Neural cell (in vitro differentiated cells): ENCODE measurements around the gene LPCAT4.

Experiments used
- EP300 ChIP-seq: fragments of 450-650 bp; conservative IDR thresholded peaks from 2 replicates; pipeline ENCODE4 v1.6.1; 2014; ENCODE audit warnings: antibody characterized with exemption, mild to moderate bottlenecking, moderate library complexity; ENCODE audit not compliant: poor library complexity, severe bottlenecking
- EZH2 ChIP-seq: fragments of 200-600, 300-800 bp; shearing (Covaris generic), sonication (generic); IDR thresholded peaks from 2 replicates; pipeline ENCODE4 v1.6.1; 2014; ENCODE audit warnings: antibody characterized with exemption, low read length, borderline replicate concordance, mild to moderate bottlenecking; ENCODE audit not compliant: insufficient read depth, poor library complexity, severe bottlenecking
- POLR2AphosphoS5 ChIP-seq: IDR thresholded peaks from 2 replicates; pipeline ENCODE4 v1.6.1; 2012
- RAD21 ChIP-seq: fragments of 450-650 bp; conservative IDR thresholded peaks from 2 replicates; pipeline ENCODE4 v1.6.1; 2014; ENCODE audit warnings: antibody characterized with exemption, mild to moderate bottlenecking, moderate library complexity
- TF ChIP-seq, protein P1 (sequence below): fragments of 450-650 bp; IDR thresholded peaks from 2 replicates; pipeline ENCODE4 v1.5.1; 2014; ENCODE audit warnings: antibody characterized with exemption, mild to moderate bottlenecking, moderate library complexity; ENCODE audit not compliant: poor library complexity, severe bottlenecking

DNA sequence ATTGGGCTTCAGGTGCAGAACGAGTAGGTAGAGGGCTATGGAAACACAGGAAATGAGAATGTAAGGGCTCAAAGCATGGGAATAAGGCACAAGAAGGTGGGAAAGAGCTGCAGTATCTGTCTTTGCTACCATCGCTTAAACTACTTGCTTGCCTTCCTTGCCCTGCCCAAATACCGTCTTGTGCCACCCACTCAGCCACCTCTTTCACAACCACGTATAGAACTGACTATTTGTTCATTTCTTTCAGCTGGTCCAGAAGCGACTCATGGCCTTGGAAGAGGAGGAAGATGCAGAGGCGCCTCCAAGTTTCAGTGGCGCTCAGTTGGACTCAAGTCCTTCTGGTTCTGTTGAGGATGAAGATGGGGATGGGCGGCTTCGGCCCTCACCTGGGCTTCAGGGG, 11.8 kb downstream of the LPCAT4 start:
- TF ChIP-seq, protein P1, sequence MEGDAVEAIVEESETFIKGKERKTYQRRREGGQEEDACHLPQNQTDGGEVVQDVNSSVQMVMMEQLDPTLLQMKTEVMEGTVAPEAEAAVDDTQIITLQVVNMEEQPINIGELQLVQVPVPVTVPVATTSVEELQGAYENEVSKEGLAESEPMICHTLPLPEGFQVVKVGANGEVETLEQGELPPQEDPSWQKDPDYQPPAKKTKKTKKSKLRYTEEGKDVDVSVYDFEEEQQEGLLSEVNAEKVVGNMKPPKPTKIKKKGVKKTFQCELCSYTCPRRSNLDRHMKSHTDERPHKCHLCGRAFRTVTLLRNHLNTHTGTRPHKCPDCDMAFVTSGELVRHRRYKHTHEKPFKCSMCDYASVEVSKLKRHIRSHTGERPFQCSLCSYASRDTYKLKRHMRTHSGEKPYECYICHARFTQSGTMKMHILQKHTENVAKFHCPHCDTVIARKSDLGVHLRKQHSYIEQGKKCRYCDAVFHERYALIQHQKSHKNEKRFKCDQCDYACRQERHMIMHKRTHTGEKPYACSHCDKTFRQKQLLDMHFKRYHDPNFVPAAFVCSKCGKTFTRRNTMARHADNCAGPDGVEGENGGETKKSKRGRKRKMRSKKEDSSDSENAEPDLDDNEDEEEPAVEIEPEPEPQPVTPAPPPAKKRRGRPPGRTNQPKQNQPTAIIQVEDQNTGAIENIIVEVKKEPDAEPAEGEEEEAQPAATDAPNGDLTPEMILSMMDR: no peak
- no peak for TF ChIP-seq POLR2AphosphoS5
- no peak for TF ChIP-seq RAD21
- TF ChIP-seq EZH2: no peak
- no peak for TF ChIP-seq EP300
